Smooth muscle cell (in vitro differentiated cells): ENCODE data around the gene SLC22A23. TPM values are rescaled to one million over a fixed set of nuclear protein-coding genes. Genes with fewer than 3 reads are reported as not detected.
"Not testable (repeated sequence)": the region's sequence is repeated elsewhere in the genome, so short reads cannot be mapped to it uniquely, and the experiment has no call there.

Experiments used
- DNase-seq: peaks from one replicate; lab custom pipeline; 2025; ENCODE audit not compliant: unreplicated experiment; lab: John Stamatoyannopoulos, UW
- H2AFZ ChIP-seq: fragments of 200-600 bp; sonication (generic); 2 replicates; pipeline ENCODE4 v1.6.0; 2016; ENCODE audit warnings: antibody characterized with exemption, low read depth, mild to moderate bottlenecking
- H3F3A ChIP-seq: fragments of 200-600 bp; sonication (generic); 2 replicates; pipeline ENCODE4 v1.6.0; 2017; ENCODE audit warnings: antibody characterized with exemption, low read depth
- H3K27ac ChIP-seq: fragments of 200-600 bp; sonication (generic); 2 replicates; pipeline ENCODE4 v1.5.1; 2016; ENCODE audit warnings: low read depth, mild to moderate bottlenecking
- H3K27me3 ChIP-seq: fragments of 200-600 bp; sonication (generic); 2 replicates; pipeline ENCODE4 v1.6.1; 2016; ENCODE audit warnings: low read depth, mild to moderate bottlenecking
- H3K36me3 ChIP-seq: fragments of 200-600 bp; sonication (generic); 2 replicates; pipeline ENCODE4 v1.5.1; 2016; ENCODE audit warnings: low read depth
- H3K4me1 ChIP-seq: fragments of 200-600 bp; sonication (generic); 2 replicates; pipeline ENCODE4 v1.5.1; 2016; ENCODE audit warnings: low read depth
- H3K4me2 ChIP-seq: fragments of 200-600 bp; sonication (generic); 2 replicates; pipeline ENCODE4 v1.6.0; 2016; ENCODE audit warnings: mild to moderate bottlenecking
- H3K4me3 ChIP-seq: fragments of 200-600 bp; sonication (generic); 2 replicates; pipeline ENCODE4 v1.5.1; 2016; ENCODE audit warnings: mild to moderate bottlenecking
- H3K79me2 ChIP-seq: fragments of 200-600 bp; sonication (generic); 2 replicates; pipeline ENCODE4 v1.6.0; 2016; ENCODE audit warnings: low read depth, mild to moderate bottlenecking
- H3K9ac ChIP-seq: fragments of 200-600 bp; sonication (generic); 2 replicates; pipeline ENCODE4 v1.6.0; 2016; ENCODE audit warnings: low read depth
- H3K9me3 ChIP-seq: fragments of 200-600 bp; sonication (generic); replicated peaks from 2 replicates; pipeline ENCODE4 v1.5.1; 2016; ENCODE audit warnings: low read depth
- H4K20me1 ChIP-seq: fragments of 200-600 bp; sonication (generic); 2 replicates; pipeline ENCODE4 v1.6.0; 2016; ENCODE audit warnings: low read depth
- CTCF ChIP-seq: fragments of 200-600 bp; sonication (generic); IDR thresholded peaks from 2 replicates; pipeline ENCODE4 v1.5.1; 2017; ENCODE audit warnings: borderline replicate concordance, mild to moderate bottlenecking, antibody characterized with exemption; ENCODE audit not compliant: insufficient read depth, poor library complexity, severe bottlenecking
- WGBS: methylation state at CpG from one replicate; pipeline ENCODE4 v1.1.7; 2016; ENCODE audit warnings: low lambda C conversion rate; 5-methylcytosine and 5-hydroxymethylcytosine counted together
- polyA plus RNA-seq: library from polyadenylated mRNA; unstranded; fragments of >200 nt; fragmentation: Nextera tagmentation; extraction: Ambion mirVana; gene quantifications from 2 replicates; pipeline ENCODE4 v1.2.1, GENCODE V29; 2016
- total RNA-seq: library from RNA; depleted of rRNA; stranded (reverse); fragments of >200 nt; gene quantifications from 2 replicates; pipeline ENCODE4 v1.2.3, GENCODE V29; 2014

The SLC22A23 gene
- total and polyA plus RNA-seq, 2 experiments from 2014 or later: 1.6 to 3.8 TPM

- Histone ChIP-seq H2AFZ (no peak overlapping the region), H3K9ac (no peak overlapping the region), H3K4me3 (no peak overlapping the region), H3K27me3 (no peaks in the 10 kb centered on the region), H3K9me3 (no peaks in the 10 kb centered on the region), H3K4me1 (peaks cover 7% of the 10 kb centered on the region), H3K36me3 (no peaks in the 10 kb centered on the region), H3K4me2 (no peak overlapping the region), H3K27ac (no peak overlapping the region), H3F3A (no peaks in the 10 kb centered on the region), H3K79me2 (no peaks in the 10 kb centered on the region), H4K20me1 (no peaks in the 10 kb centered on the region)
- WGBS: 79% methylated on average over 6 of the region's 6 CpGs
- no peak for TF ChIP-seq CTCF
- DNase-seq: no peak
Observed at GRCh38 chr6:3385660-3386151, 71.1 kb downstream of the SLC22A23 start.

- H3K36me3 ChIP-seq, H3K9ac ChIP-seq, H3F3A ChIP-seq, H3K79me2 ChIP-seq, H2AFZ ChIP-seq, H3K9me3 ChIP-seq, H3K4me3 ChIP-seq, H3K27ac ChIP-seq, DNase-seq, H3K4me2 ChIP-seq, H3K4me1 ChIP-seq, H3K27me3 ChIP-seq, H4K20me1 ChIP-seq: not testable (repeated sequence)
- 97% methylated on average over 4 of the region's 4 CpGs for WGBS
Observed at GRCh38 chr6:3385181-3385580, 71.7 kb downstream of the SLC22A23 start.

- H3K27ac ChIP-seq: no peak overlapping the region
- no peak overlapping the region for H3K4me2 ChIP-seq
- H3K79me2 ChIP-seq: no peaks in the 10 kb centered on the region
- H3K36me3 ChIP-seq: no peaks in the 10 kb centered on the region
- no peaks in the 10 kb centered on the region for H4K20me1 ChIP-seq
- no peak for DNase-seq
- no peak overlapping the region for H2AFZ ChIP-seq
- H3F3A ChIP-seq: no peaks in the 10 kb centered on the region
- no peak for TF ChIP-seq CTCF
- WGBS: 80% methylated on average over 9 of the region's 9 CpGs
- no peaks in the 10 kb centered on the region for H3K27me3 ChIP-seq
- H3K4me1 ChIP-seq: peaks cover 7% of the 10 kb centered on the region
- H3K9ac ChIP-seq: no peak overlapping the region
- no peaks in the 10 kb centered on the region for H3K9me3 ChIP-seq
- H3K4me3 ChIP-seq: no peak overlapping the region
Observed at GRCh38 chr6:3384241-3385143, 72.4 kb downstream of the SLC22A23 start.

- Histone ChIP-seq H3K27me3 (no peaks in the 10 kb centered on the region), H3K9ac (no peak overlapping the region), H4K20me1 (no peaks in the 10 kb centered on the region), H2AFZ (no peak overlapping the region), H3K79me2 (no peaks in the 10 kb centered on the region), H3K27ac (no peak overlapping the region), H3F3A (no peaks in the 10 kb centered on the region), H3K4me1 (peaks cover 7% of the 10 kb centered on the region), H3K36me3 (no peaks in the 10 kb centered on the region), H3K4me2 (peak overlapping the region; percentile 55), H3K9me3 (no peaks in the 10 kb centered on the region), H3K4me3 (no peak overlapping the region)
- WGBS: 28% methylated on average over 8 of the region's 8 CpGs
- no peak for TF ChIP-seq CTCF
- DNase-seq: no peak
Observed at GRCh38 chr6:3383525-3383924, 73.3 kb downstream of the SLC22A23 start.
